OCI-LY7 (cell line): ENCODE measurements around the gene CORO2B.

Source experiments
- EZH2phosphoT487 ChIP-seq: fragments of 200-600 bp; sonication (generic); IDR thresholded peaks from 2 replicates; pipeline ENCODE4 v1.6.1; 2018; ENCODE audit warnings: low read depth, borderline replicate concordance, mild to moderate bottlenecking, mixed run types, antibody characterized with exemption, low read length, moderate library complexity, mixed read lengths
- TF ChIP-seq, protein P1 (sequence below): fragments of 200-600 bp; sonication (generic); conservative IDR thresholded peaks from 2 replicates; pipeline ENCODE4 v1.5.1; 2014; ENCODE audit warnings: mild to moderate bottlenecking, antibody characterized with exemption, low read length, moderate library complexity, mixed read lengths

DNA sequence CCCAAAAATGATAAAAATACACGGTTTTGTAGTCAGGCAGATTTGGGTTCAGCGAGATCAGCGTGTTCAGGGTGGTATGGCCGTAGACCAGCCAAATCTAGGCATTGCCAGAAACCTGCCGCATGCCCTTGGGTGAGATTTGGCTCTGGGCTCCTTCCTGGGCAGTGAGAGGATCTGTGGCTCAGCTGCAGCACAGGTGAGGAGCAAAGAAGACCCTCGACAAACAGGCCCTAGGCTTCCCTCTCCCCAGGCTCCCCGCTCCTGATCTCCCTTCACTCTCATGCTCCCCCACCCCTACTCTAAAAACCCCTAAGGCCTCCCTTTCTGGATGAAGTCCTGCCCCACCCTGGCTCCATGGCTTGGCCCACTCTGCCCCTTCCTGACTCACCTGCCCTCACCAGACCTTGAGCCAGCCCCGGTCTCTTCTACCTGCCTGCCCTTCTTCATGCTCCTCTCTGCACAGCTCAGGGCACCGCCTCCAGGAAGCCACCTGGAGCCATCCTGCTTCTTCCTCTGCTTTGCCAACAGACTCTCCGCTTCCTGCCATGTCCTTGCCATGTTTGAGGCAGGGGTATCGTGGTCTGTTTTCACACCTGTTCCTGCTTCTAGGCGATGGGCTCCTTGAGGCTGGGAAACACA lies 88.1 kb downstream of the CORO2B start:
- TF ChIP-seq, protein P1, sequence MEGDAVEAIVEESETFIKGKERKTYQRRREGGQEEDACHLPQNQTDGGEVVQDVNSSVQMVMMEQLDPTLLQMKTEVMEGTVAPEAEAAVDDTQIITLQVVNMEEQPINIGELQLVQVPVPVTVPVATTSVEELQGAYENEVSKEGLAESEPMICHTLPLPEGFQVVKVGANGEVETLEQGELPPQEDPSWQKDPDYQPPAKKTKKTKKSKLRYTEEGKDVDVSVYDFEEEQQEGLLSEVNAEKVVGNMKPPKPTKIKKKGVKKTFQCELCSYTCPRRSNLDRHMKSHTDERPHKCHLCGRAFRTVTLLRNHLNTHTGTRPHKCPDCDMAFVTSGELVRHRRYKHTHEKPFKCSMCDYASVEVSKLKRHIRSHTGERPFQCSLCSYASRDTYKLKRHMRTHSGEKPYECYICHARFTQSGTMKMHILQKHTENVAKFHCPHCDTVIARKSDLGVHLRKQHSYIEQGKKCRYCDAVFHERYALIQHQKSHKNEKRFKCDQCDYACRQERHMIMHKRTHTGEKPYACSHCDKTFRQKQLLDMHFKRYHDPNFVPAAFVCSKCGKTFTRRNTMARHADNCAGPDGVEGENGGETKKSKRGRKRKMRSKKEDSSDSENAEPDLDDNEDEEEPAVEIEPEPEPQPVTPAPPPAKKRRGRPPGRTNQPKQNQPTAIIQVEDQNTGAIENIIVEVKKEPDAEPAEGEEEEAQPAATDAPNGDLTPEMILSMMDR, result no peak
- TF ChIP-seq EZH2phosphoT487, result no peak
